GM12801 (cell line): ENCODE measurements around the gene SH2D6.

Experiments used
- TF ChIP-seq, protein P1 (sequence below): IDR thresholded peaks from one replicate; pipeline ENCODE4 v1.5.1; 2011; ENCODE audit warnings: control low read depth; ENCODE audit not compliant: insufficient read length; ENCODE audit errors: extremely low read depth

Gene SH2D6

DNA sequence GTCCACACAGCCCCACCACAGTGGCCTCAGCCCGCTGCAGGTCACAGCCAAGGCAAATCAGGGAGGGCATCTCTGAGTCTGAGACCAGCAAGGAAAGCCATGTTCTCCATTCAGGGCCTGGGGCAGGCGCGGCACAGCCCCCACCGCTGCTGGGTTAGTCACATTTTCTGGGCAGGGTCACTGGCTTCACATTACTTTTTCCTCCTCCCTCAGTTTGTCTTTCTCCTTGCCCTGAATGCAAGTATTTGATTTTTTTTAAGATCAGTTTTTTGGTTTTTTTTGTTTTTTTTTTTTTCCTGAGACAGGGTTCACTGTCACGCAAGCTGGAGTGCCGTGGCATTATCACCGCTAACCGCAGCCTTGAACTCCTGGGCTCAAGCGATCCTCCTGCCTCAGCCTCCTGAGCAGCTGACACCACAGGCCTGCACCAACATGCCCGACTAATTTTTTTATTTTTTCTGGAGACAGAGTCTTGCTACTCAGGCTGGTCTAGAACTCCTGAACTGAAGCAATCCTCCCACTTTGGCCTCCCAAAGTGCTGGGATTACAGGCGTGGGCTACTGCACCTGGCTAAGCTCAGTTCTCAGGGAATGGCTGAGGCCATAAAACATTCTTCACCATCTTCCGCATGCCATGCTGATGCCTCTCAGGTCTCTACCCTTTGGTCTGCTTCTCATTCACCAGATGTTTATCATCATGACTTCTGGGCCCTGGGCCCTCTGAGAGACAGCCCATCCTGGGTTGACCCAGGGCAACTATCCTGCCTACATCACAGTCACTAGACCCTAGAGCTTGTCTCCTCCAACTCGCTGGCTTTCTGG is 7.7 kb upstream of the SH2D6 start:
- TF ChIP-seq, protein P1, sequence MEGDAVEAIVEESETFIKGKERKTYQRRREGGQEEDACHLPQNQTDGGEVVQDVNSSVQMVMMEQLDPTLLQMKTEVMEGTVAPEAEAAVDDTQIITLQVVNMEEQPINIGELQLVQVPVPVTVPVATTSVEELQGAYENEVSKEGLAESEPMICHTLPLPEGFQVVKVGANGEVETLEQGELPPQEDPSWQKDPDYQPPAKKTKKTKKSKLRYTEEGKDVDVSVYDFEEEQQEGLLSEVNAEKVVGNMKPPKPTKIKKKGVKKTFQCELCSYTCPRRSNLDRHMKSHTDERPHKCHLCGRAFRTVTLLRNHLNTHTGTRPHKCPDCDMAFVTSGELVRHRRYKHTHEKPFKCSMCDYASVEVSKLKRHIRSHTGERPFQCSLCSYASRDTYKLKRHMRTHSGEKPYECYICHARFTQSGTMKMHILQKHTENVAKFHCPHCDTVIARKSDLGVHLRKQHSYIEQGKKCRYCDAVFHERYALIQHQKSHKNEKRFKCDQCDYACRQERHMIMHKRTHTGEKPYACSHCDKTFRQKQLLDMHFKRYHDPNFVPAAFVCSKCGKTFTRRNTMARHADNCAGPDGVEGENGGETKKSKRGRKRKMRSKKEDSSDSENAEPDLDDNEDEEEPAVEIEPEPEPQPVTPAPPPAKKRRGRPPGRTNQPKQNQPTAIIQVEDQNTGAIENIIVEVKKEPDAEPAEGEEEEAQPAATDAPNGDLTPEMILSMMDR = no peak

DNA sequence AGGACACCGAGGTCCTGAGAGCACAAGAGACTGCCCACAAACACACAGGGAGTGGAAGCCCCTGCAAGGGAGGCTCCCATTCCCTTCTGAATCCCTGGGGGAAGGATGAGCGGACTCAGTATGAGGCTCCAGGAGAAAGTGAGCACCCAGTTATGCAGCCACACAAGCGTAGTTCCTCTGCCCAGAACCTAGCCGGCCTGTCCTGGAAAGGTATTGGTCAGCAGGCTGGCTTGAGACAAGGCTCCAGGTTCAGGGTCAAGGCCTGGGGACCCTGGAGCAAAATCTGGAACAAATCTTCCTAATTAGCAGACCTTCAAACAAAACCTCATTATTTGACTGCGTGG is 7.1 kb upstream of the SH2D6 start:
- TF ChIP-seq, protein P1 = no peak

DNA sequence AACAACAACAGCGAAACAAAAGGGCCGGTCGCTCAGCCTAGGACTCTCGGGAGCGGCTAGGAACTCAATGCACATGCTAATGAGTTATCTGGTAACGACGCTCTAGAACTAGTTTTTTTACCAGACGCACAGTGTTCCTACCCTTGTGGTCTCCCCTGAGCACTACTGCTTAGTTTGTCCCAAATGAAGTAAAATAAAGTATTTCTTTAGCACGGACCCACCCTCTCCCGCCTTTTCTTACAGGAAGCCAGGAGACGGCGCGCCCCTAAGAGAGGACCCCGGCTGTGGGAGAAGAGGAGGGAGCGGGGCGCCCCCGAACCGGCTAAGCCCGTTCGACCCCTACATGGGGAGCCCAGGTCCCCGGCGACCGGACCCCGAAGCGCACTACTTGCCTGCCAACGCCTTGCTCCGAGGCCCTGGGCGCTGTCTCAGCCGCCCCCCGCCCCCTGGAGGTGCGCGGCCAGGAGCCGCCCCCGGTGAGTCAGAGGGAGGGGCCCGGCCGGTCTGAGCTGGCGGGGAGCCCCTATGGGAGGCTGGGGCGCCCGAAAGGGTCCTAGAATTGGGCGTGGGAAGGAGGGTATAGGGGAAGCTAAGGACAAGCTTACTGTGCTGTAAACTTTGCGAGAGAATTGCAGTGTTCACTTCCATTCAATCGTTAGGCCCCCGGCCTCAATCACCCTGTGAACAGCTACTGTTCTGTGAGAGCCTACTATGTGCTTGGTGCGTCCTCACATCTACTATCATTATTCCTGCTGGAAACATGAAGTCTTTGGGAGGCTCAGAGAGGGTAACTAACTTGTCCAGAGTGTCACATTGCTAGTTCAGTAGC is 4.7 kb upstream of the SH2D6 start:
- TF ChIP-seq, protein P1 = no peak

DNA sequence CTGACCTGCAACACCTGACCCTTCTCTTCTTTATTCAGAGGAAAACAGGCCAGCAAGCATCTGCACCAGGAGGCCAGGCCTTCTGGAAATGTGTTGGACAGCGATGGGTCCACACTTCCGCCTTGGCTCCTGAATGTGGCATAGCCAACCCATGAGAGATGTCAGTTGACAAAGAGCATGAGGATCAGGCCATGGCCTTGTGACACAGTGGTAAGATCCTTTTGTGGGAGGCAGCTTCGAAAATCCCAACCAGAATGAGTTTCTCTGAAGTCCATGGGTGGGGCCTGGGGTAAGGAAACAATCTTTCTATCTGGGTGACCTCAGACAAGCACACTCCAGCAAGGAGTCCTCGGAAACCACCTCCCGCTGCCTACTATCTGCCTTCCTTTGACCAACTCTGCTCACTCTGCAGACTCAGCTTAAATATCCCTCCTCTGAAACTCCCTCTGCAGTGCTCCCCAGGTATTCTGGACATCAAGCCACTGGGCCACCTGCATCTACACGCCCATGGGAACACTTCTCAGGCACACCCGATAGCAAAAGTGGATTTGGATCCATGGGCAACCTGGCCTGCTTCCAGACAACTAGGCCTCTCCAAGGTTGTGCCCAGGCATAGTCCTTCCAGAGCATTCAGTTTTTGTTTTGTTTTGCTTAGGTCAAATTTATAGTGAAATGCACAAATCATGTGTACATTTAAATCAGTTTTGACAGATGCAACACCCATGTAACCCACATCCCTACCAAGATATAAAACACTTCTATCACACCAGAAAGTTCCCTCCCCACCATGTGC is 3.6 kb upstream of the SH2D6 start:
- TF ChIP-seq, protein P1 = no peak

DNA sequence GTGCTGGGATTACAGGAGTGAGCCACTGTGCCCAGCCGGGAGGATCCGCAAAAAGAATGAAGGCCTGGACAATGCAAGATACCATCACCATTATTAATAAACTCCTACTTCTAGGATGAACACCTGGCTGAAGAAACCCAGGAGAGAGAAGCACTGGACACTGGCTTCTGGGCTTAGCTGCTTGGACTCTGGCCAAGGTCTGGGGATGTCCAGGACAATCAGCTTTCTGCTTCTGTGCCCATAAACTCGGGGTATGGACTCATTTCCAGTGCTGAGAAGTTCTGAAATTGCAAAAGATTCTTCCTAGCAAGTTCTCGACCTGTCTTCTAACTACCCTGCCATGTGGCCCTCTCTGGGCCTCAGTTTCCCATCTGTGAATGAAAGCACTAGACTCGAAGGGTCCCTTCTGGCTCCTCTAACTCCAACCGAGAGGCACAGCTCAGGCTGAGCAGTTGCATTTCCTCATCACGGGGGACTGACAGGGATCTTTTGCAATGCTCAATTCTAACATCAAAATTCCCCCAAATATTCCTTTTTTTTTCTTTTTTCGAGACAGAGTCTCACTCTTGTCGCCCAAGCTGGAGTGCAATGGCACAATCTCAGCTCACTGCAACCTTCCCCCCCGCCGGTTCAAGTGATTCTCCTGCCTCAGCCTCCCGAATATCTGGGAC is 2.4 kb upstream of the SH2D6 start:
- TF ChIP-seq, protein P1 = no peak

DNA sequence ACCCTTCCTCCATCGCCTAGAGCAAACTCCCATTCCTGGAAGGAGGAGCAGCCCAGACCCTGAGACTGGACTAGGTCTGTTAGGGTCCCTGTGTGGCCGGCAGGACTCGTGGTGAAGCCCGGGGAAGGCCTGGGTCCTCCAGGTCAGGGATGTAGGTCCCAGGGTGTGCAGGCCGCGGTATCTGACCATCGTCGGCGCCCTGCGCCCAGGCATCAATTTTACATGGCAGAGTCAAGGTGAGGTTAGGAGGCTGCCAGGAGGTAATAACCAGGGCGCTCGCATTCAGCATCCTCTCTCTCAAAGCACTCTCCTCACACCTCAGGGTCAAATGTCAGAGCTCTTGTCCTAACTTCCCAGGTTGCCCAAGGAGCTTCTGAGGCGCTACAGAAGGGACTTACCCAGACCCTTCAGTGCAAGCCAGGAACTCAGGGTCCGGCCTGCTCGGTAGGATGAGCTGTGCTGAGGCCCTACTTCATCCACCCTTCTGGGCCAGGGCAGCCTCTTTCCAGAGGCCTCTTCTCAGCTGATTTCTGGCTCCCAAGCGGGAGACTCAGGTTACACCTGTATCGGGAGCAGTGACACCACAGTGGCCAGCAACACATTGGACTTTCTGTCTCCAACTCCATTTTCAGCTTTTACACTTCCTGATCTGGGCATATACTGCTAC is 628 bp downstream of the SH2D6 start:
- TF ChIP-seq, protein P1 = no peak
